ENCODE data around the gene SLC22A12. TPM values are rescaled to one million over a fixed set of nuclear protein-coding genes. Genes with fewer than 3 reads are reported as not detected.
A peak's percentile ranks its signal among the peaks of the same experiment; 100 is the strongest.

Gene SLC22A12
- total and polyA plus RNA-seq, 2 experiments from 2014 or later, result not detected

DNA sequence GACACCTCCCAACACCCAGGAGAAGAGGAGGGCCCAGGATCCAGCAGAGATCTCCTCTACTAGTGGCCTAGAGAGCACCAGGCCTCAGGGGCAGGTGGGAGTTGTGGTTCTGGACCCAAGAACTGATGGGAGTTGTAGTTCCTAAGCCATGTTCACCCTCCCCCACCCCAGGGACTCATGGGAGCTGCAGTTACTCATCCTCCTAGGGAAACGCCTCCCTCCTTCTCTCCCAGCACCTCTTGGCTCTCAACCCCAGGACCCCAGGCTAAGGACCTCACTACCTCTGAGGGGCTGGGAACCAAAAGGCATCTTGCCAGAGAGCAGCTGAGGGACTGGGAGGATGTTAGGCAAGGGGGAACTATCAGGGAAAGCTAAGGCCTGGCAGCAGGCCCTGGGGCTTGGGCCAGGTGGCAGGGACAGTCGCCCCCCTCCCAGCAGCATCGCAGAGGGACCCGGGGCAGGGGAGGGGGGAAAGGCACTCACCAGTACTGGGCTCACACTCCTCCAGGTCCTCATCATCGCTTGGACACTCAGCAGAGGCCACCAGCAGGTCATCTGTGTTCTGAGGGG, 28.9 kb downstream of the SLC22A12 start:
- ATAC-seq, result peak; percentile 97
- 0 out of 2 replicates have a peak overlapping the region, but pooled peaks have one; percentile 38 for H3K27ac Mint-ChIP-seq
- Histone ChIP-seq H4K20me1 (replicated peaks; ENCODE audit: insufficient read depth) (no peaks in the 10 kb centered on the region), H3K4me3 (no peak overlapping the region), H3K27ac (ENCODE audit: low read depth) (no peak overlapping the region), H3K27me3 (ENCODE audit: insufficient read depth) (no peaks in the 10 kb centered on the region), H2AFZ (no peak overlapping the region), H3K4me2 (no peak overlapping the region), H3K9me2 (ENCODE audit: insufficient read depth) (no peaks in the 10 kb centered on the region), H3K36me3 (ENCODE audit: insufficient read depth) (no peaks in the 10 kb centered on the region), H3F3A (replicated peaks; ENCODE audit: low read depth) (no peaks in the 10 kb centered on the region), H3K4me1 (ENCODE audit: insufficient read depth) (peaks cover 5% of the 10 kb centered on the region; the same call in 1 of the 2 replicates), H3K79me2 (replicated peaks; ENCODE audit: insufficient read depth) (no peaks in the 10 kb centered on the region)
- peak; percentile 75 for DNase-seq (ENCODE audit: low spot score)
- peaks cover 18% of the 10 kb centered on the region for H3K27me3 Mint-ChIP-seq (ENCODE audit: insufficient read depth, low read depth, poor library complexity)
- TF ChIP-seq, protein P1, sequence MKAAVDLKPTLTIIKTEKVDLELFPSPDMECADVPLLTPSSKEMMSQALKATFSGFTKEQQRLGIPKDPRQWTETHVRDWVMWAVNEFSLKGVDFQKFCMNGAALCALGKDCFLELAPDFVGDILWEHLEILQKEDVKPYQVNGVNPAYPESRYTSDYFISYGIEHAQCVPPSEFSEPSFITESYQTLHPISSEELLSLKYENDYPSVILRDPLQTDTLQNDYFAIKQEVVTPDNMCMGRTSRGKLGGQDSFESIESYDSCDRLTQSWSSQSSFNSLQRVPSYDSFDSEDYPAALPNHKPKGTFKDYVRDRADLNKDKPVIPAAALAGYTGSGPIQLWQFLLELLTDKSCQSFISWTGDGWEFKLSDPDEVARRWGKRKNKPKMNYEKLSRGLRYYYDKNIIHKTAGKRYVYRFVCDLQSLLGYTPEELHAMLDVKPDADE (IDR thresholded peaks at IDR 0.05), result peak; percentile 90
- TF ChIP-seq EZH2phosphoT487 (IDR thresholded peaks at IDR 0.05; ENCODE audit: unreplicated experiment), result no peak
- 0 out of 3 replicates have a peak overlapping the region, but pooled peaks have one; percentile 34 for H3K4me3 Mint-ChIP-seq
- no peaks in the 10 kb centered on the region; the same call in 2 of the 3 replicates for H3K36me3 Mint-ChIP-seq (ENCODE audit: low read depth)
- H3K4me1 Mint-ChIP-seq, result peaks cover 16% of the 10 kb centered on the region
- no peaks in the 10 kb centered on the region for H3K9me3 Mint-ChIP-seq

- H3K4me2 ChIP-seq, result no peak overlapping the region
- H2AFZ ChIP-seq, result no peak overlapping the region
- peaks cover 16% of the 10 kb centered on the region for H3K4me1 Mint-ChIP-seq
- H3K4me3 ChIP-seq, result no peak overlapping the region
- no peak overlapping the region for H3K4me3 Mint-ChIP-seq
- H3K27ac Mint-ChIP-seq, result no peak overlapping the region
- H3K9me3 Mint-ChIP-seq, result no peaks in the 10 kb centered on the region
- H3F3A ChIP-seq (replicated peaks; ENCODE audit: low read depth), result no peaks in the 10 kb centered on the region
- no peak overlapping the region for H3K27ac ChIP-seq (ENCODE audit: low read depth)
- ATAC-seq, result peak; percentile 32
- no peaks in the 10 kb centered on the region for H3K9me2 ChIP-seq (ENCODE audit: insufficient read depth)
- no peaks in the 10 kb centered on the region; the same call in 2 of the 3 replicates for H3K36me3 Mint-ChIP-seq (ENCODE audit: low read depth)
- no peaks in the 10 kb centered on the region for H3K79me2 ChIP-seq (replicated peaks; ENCODE audit: insufficient read depth)
- peaks cover 5% of the 10 kb centered on the region; the same call in 1 of the 2 replicates for H3K4me1 ChIP-seq (ENCODE audit: insufficient read depth)
- peaks cover 18% of the 10 kb centered on the region for H3K27me3 Mint-ChIP-seq (ENCODE audit: insufficient read depth, low read depth, poor library complexity)
- peak; percentile 55 for DNase-seq (ENCODE audit: low spot score)
- no peaks in the 10 kb centered on the region for H3K27me3 ChIP-seq (ENCODE audit: insufficient read depth)
- no peaks in the 10 kb centered on the region for H4K20me1 ChIP-seq (replicated peaks; ENCODE audit: insufficient read depth)
- H3K36me3 ChIP-seq (ENCODE audit: insufficient read depth), result no peaks in the 10 kb centered on the region
- TF ChIP-seq REST (IDR thresholded peaks at IDR 0.05; ENCODE audit: unreplicated experiment) (no peak), EZH2phosphoT487 (IDR thresholded peaks at IDR 0.05; ENCODE audit: unreplicated experiment) (no peak), NANOG (IDR thresholded peaks at IDR 0.05; ENCODE audit: borderline replicate concordance) (no peak), JUNB (IDR thresholded peaks at IDR 0.05; ENCODE audit: unreplicated experiment) (no peak), CTCF (conservative IDR thresholded peaks at IDR 0.05; ENCODE audit: low read depth in 2 of 2) (no peak), STAT1 (IDR thresholded peaks at IDR 0.05; ENCODE audit: unreplicated experiment) (no peak), CREB1 (CRISPR knock-in tag; IDR thresholded peaks at IDR 0.05; ENCODE audit: low read depth) (no peak), ZNF331 (CRISPR knock-in tag; IDR thresholded peaks at IDR 0.05; ENCODE audit: low read depth) (no peak)
Observed at GRCh38 chr11:64620381-64620971, 29.5 kb downstream of the SLC22A12 start.
